Stimulated activated CD4-positive, alpha-beta T cell treated with anti-CD3 and anti-CD28 coated beads, Interleukin-1b, Interleukin-23, amount 100 ng/mL, for 48 hours (primary cell): ENCODE measurements around the gene ZNF98.

Experiments used
- DNase-seq: peaks from one replicate; pipeline ENCODE4 v3.0.0-alpha.2; 2020

The ZNF98 gene

GRCh38 chr19:22422211-22422610 lies at the start of gene ZNF98:
ZNF98 (minus strand) TSS chr19:22422346; CDS start chr19:22422224, 122 bp downstream.
- DNase-seq: no peak

- DNase-seq: no peak
Measured at GRCh38 chr19:22446605-22447004, 24.5 kb upstream of the ZNF98 start.

- no peak for DNase-seq
Measured at GRCh38 chr19:22438011-22438410, 15.9 kb upstream of the ZNF98 start.

GRCh38 chr19:22427960-22428913 lies 6.1 kb upstream of the ZNF98 start:
- no peak for DNase-seq

- no peak for DNase-seq
Measured at GRCh38 chr19:22427547-22427946, 5.4 kb upstream of the ZNF98 start.

- DNase-seq: no peak
Measured at GRCh38 chr19:22426901-22427300, 4.8 kb upstream of the ZNF98 start.

GRCh38 chr19:22421797-22422196 lies 349 bp downstream of the ZNF98 start:
- no peak for DNase-seq

- no peak for DNase-seq
Measured at GRCh38 chr19:22354665-22355064, 67.5 kb downstream of the ZNF98 start.
